HG02642 (cell line): ENCODE measurements around the gene PDCD1.
"Not testable (repeated sequence)": the region's sequence is repeated elsewhere in the genome, so short reads cannot be mapped to it uniquely, and the experiment has no call there.

Experiments
- ATAC-seq: cut with Tn5 transposase; IDR thresholded peaks from one replicate; pipeline ENCODE4 v1.9.1; 2021; ENCODE audit warnings: mild to moderate bottlenecking; ENCODE audit not compliant: unreplicated experiment, poor library complexity

The PDCD1 gene

DNA sequence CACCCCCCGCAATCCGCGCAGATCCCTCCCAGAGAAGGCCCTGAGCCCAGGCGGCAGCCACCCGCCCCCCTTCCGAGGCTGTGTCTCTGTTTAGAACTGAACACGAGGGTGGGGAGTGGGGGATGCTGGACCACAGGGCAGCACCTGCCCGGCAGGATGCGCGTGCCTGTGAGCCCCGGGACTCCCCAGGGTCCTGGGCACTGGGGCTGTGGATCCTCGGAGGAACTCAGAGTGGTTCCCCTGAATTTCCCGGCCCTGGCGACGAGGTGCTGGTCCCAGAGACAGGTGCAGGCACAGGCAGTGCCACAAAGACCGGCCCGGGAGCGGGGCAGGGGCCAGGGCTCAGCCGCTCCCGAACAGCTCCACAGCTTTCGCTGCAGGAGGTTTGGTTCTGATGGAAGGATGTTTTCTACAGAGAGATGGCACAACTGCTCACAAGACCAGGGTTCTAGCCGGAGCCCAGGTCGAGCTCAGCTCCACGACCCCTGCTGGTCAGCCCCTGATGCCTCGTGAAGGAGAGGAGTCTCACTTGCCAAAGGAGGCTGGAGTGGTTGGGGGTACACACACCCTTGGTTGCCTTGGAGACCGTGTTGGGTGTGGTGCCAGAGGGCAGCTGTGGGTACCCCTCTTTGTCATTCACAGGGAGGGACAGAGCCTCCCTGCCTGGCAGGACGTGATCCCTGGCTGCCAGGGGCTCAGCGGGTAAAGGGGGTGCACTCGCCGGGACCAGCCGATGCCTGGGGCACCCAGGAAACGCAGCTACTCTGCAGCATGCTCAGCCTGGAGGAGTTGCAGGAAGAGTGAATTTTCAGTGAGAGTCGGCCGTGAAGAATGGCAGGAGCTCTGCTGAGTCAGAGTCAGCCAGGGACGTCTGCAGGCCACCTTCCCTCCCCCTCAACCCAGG lies 54.1 kb downstream of the PDCD1 start:
- no peak for ATAC-seq

- ATAC-seq, result no peak
Measured at GRCh38 chr2:241803387-241804325, 55.0 kb downstream of the PDCD1 start.

DNA sequence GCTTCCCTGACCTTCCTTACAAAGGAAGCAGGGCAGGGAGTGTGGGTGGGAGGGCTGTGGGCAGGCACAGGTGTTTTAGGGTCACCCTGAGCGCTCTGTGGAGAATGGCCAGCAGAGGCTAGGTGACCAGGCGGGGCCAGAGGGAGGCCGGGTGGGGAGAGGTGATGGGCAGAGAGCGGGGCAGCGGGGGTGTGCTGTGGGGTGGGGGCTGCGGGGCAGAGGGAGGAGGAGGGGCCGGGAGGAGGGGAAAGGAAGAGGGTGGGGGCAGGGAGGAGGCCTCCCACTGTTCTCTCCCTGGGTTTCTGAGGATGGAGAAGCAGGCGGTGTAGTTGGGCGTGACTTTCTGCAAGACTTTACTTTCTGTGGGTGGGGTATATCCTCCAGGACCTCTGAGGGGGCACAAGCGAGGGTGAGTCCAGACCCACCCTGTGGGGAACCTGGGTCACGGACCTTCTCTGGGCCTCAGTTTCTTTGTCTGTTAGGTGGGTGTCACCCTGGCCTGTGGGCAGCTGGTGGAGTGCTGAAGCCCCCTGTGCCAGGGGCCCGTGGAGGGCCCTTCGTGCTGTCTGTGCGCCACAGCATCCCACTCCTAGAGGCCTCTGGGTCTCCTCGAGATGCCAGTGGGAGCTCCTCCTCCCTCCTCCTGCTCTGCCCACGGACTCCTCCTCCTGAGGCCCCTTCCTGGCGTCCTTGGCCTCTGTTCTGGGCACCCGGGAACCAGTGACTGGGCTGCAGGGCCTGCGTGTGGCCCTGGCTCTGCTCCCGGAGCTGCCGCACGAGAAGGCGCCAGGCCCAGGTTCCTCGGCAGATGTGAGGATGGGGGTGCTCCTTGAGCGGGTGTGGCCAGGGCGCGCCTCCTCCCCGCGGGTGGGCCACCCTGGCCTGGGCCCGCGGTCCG lies 56.0 kb downstream of the PDCD1 start:
- no peak for ATAC-seq

DNA sequence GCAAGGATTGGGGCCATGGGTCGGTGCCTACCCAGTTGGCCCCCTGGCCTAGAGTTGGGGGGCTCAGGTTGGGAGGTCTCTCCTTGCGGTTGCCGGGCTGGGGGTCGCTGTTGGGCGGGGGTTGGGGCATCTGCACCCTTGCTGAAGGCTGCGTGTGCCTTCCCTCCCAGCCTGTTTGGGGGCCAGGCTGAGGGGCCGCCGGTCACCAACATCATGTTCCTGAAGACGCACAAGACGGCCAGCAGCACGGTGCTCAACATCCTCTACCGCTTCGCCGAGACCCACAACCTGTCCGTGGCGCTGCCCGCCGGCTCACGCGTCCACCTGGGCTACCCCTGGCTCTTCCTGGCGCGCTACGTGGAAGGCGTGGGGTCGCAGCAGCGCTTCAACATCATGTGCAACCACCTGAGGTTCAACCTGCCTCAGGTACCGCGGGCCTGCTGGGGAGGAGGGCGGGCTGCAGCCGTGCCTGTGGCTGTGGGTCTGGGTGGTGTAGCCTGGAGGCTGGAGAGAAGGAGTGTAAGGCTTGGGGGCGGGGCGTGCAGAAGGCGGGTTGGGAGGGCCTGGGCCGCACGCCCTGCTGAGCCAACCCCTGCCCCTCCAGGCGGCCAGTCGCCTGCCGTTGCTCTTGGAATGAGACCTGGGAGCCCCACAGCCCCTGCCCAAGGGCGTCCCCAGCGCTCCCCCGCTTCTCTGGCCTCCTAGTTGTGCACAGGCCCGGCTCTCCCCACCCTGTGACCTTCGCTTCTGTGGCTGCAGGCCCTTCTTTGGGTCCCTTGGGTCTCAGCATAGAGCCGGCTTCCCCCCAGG lies 56.9 kb downstream of the PDCD1 start:
- no peak for ATAC-seq

DNA sequence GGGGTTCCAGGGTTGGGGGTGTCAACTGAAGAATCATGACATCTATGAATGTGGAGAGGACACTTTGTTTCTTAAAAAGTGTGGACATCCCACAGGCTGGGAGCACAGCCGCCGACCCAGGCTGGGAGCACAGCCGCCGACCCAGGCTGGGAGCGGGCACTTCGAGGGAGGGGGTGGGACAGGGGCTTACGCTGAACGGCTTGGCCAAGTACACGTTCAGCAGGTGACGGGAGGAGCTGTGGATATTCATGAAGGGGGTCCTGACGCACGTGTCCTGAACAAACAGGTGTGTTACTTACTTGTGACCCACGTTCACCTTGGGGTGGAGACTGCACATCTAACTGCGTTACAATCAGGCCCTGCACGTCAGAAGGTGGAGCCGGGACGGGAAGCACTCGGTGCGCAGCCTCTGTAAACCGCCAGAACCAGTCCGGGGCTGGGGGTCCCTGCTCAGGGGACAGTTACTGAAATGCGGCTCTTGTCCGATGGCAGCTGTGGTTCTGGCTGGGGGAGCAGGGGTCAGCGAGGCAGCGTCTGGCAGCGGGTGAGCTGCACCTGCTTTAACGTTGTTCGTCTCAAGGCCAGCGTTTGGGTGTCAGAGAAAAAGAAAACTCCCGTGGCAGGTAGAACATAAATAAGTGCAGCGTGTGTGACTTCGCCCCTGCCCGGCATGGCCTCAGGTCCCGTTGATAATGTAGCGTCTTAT lies 58.3 kb downstream of the PDCD1 start:
- ATAC-seq, result not testable (repeated sequence)
